Glutamatergic neuron (in vitro differentiated cells): ENCODE data around the gene SLX4IP. TPM values are rescaled to one million over a fixed set of nuclear protein-coding genes. Genes with fewer than 3 reads are reported as not detected.

Experiments used
- DNase-seq: peaks from one replicate; pipeline ENCODE4 v3.0.0; 2022
- H3K27ac Mint-ChIP-seq: one replicate; pipeline ENCODE4 v1.8.0; 2020; ENCODE audit warnings: mild to moderate bottlenecking, mixed read lengths, inconsistent platforms; ENCODE audit not compliant: unreplicated experiment
- H3K27me3 Mint-ChIP-seq: one replicate; pipeline ENCODE4 v1.8.0; 2020; ENCODE audit warnings: mild to moderate bottlenecking, moderate library complexity, mixed read lengths, inconsistent platforms; ENCODE audit not compliant: unreplicated experiment
- H3K36me3 Mint-ChIP-seq: one replicate; pipeline ENCODE4 v1.8.0; 2020; ENCODE audit warnings: mild to moderate bottlenecking, mixed read lengths, inconsistent platforms; ENCODE audit not compliant: unreplicated experiment
- H3K4me1 Mint-ChIP-seq: one replicate; pipeline ENCODE4 v1.8.0; 2020; ENCODE audit warnings: mild to moderate bottlenecking, low read depth, mixed read lengths, inconsistent platforms; ENCODE audit not compliant: unreplicated experiment
- H3K4me3 Mint-ChIP-seq: one replicate; pipeline ENCODE4 v1.8.0; 2020; ENCODE audit warnings: mild to moderate bottlenecking, mixed read lengths, inconsistent platforms; ENCODE audit not compliant: unreplicated experiment
- H3K9me3 Mint-ChIP-seq: one replicate; pipeline ENCODE4 v1.8.0; 2020; ENCODE audit warnings: mild to moderate bottlenecking, moderate library complexity, mixed read lengths, inconsistent platforms; ENCODE audit not compliant: unreplicated experiment
- total RNA-seq: library from RNA; stranded (reverse); fragmentation: NEBNext Ultra II Directional; extraction: Animal tissue kit (Norgen Biotek cat#: 25700); gene quantifications from one replicate; pipeline ENCODE4 v1.2.1, GENCODE V29; 2021; ENCODE audit not compliant: unreplicated experiment
- TF ChIP-seq, protein P1 (sequence below): fragments of 200-600 bp; sonication (generic); IDR thresholded peaks from one replicate; pipeline ENCODE4 v1.5.0; 2021; ENCODE audit not compliant: partially characterized antibody, unreplicated experiment

Gene SLX4IP
- total RNA-seq, 1 donor from 2014 or later: 7.9 TPM

DNA sequence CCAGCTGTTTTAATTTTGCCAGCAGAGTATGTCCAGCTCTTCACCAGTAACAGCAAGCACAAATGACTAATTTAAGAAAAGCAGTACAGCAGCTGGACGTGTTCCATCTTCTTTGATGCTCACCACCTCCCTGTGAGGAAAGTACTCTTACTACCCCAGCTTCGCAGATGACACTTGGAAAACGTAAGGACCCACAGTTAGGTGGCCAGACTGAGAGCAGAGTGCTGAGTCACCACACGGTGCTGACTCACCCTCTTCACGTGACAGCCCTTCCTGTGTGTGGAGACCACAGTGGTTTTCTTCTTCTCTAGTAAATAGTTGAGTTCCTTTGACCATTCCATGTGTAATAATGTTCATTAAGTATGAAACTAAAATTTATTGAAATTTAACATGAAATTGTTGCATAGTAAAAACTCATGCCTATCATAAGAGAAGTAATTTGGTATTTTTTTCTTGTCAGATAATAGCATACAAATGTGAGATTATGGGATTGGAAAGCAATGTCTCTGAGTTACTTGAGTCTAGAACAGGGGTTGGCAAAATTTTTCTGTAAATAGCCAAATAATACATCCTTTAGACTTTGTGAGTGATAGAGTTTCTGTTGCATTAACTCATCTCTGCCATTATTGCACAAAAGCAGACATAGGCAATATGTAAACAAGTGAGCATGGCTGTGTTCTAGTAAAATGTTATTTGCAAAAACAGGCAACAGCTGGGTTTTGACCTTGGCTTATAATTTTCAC, 76.6 kb downstream of the SLX4IP start:
- H3K27me3 Mint-ChIP-seq: no peaks in the 10 kb centered on the region
- H3K36me3 Mint-ChIP-seq: no peaks in the 10 kb centered on the region
- H3K4me1 Mint-ChIP-seq: peaks cover 12% of the 10 kb centered on the region
- H3K9me3 Mint-ChIP-seq: no peaks in the 10 kb centered on the region
- TF ChIP-seq, protein P1, sequence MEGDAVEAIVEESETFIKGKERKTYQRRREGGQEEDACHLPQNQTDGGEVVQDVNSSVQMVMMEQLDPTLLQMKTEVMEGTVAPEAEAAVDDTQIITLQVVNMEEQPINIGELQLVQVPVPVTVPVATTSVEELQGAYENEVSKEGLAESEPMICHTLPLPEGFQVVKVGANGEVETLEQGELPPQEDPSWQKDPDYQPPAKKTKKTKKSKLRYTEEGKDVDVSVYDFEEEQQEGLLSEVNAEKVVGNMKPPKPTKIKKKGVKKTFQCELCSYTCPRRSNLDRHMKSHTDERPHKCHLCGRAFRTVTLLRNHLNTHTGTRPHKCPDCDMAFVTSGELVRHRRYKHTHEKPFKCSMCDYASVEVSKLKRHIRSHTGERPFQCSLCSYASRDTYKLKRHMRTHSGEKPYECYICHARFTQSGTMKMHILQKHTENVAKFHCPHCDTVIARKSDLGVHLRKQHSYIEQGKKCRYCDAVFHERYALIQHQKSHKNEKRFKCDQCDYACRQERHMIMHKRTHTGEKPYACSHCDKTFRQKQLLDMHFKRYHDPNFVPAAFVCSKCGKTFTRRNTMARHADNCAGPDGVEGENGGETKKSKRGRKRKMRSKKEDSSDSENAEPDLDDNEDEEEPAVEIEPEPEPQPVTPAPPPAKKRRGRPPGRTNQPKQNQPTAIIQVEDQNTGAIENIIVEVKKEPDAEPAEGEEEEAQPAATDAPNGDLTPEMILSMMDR: no peak
- no peak for DNase-seq
- H3K4me3 Mint-ChIP-seq: no peak overlapping the region
- peak overlapping the region; percentile 65 for H3K27ac Mint-ChIP-seq

DNA sequence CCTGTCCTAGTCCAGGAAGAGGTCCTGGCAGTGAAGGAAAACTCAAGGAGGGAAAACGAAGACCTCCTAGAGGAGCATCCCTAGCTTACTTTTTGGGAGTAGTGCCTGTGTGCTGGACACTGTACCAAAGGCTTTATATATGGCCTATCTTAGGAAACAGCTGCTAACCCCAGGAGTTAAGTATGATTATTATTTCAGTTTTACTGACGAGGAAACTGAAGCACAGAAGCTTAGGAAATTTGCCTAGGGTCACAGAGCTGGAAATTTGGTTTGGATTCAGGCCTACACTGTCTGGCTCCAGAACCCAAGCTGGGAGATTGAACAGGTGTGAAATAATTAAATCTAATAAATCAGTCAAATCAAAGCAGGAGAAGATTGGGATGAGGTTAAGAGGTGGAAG, 78.0 kb downstream of the SLX4IP start:
- no peak overlapping the region for H3K27ac Mint-ChIP-seq
- no peaks in the 10 kb centered on the region for H3K27me3 Mint-ChIP-seq

DNA sequence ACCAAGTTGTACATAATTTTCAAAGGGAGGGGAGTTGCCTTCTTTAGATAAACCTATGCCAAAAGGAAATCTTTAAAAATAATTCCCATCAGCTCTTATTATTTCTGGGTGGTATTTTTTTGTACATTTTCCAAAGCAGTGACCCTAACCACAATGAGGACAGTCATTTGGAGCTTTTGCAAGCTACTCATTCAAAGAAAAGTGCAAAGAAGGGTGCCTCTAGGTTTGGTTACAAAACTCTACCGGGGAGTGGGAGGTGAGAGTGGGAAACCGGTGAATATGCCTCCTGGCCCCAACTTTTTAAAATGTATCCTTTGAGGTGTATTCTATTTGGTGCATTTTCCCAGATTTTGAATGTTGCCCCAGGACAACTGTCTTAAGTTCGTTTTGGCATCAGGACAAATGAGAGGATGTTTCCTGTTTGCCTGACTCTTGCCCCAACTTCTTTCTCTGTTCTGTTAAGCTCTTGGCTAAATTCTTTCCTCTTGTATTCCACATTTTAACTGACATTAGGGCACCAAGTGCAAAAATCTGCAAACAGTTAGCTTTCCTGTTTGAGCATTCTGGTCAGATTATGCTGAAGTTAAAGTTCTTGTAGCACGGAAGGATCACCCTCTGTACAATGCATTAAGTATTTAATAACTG, 78.9 kb downstream of the SLX4IP start:
- H3K4me1 Mint-ChIP-seq: peaks cover 8% of the 10 kb centered on the region
- no peaks in the 10 kb centered on the region for H3K27me3 Mint-ChIP-seq
- H3K4me3 Mint-ChIP-seq: no peak overlapping the region
- DNase-seq: no peak
- H3K27ac Mint-ChIP-seq: no peak overlapping the region
- TF ChIP-seq, protein P1: no peak
- H3K36me3 Mint-ChIP-seq: no peaks in the 10 kb centered on the region
- no peaks in the 10 kb centered on the region for H3K9me3 Mint-ChIP-seq

More for the DNA sequence above, 78.0 kb downstream of the SLX4IP start:
- peaks cover 8% of the 10 kb centered on the region for H3K4me1 Mint-ChIP-seq
- H3K36me3 Mint-ChIP-seq: no peaks in the 10 kb centered on the region
- TF ChIP-seq, protein P1: no peak
- no peak overlapping the region for H3K4me3 Mint-ChIP-seq
- no peaks in the 10 kb centered on the region for H3K9me3 Mint-ChIP-seq
- no peak for DNase-seq

DNA sequence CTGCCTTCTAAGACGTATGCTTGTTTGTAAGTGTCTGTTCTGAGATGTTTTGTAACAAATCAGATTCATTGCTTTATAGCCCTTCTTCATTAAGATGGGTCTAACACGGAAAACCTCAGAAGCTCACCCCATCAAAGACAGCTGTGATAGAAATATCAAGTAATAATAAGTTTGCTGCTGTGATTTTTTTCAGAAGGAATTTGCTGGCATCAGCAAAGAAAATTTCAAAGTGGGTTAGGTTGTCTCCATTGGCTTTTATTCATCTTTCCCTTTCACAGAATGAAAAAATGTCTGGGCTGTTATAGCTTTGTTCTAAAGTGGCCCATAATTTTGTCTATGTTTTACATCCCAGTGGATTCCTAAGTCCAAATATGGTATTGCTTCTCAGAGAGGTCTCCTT, 81.4 kb downstream of the SLX4IP start:
- peaks cover 15% of the 10 kb centered on the region for H3K4me1 Mint-ChIP-seq
- DNase-seq: no peak
- H3K27me3 Mint-ChIP-seq: no peaks in the 10 kb centered on the region
- no peak overlapping the region for H3K27ac Mint-ChIP-seq
- no peaks in the 10 kb centered on the region for H3K36me3 Mint-ChIP-seq
- H3K9me3 Mint-ChIP-seq: peaks cover 1% of the 10 kb centered on the region
- TF ChIP-seq, protein P1: no peak
- no peak overlapping the region for H3K4me3 Mint-ChIP-seq
